Neuronal stem cell (in vitro differentiated cells): ENCODE data around the gene SPECC1.
"Not testable (repeated sequence)": the region's sequence is repeated elsewhere in the genome, so short reads cannot be mapped to it uniquely, and the experiment has no call there.

Experiments
- DNase-seq: peaks from one replicate; pipeline ENCODE4 v3.0.0-alpha.2; 2013; ENCODE audit warnings: low spot score
- H2AFZ ChIP-seq: one replicate; pipeline ENCODE4 v1.6.1; 2013; ENCODE audit warnings: mild to moderate bottlenecking, low read length, inconsistent platforms
- H2AK5ac ChIP-seq: 2 replicates; pipeline ENCODE4 v1.6.1; 2013; ENCODE audit warnings: low read depth, mild to moderate bottlenecking, inconsistent platforms, low read length, moderate library complexity, mixed read lengths
- H2BK120ac ChIP-seq: 2 replicates; pipeline ENCODE4 v1.6.1; 2013; ENCODE audit warnings: low read depth, mild to moderate bottlenecking, inconsistent platforms, low read length, moderate library complexity, mixed read lengths
- H2BK12ac ChIP-seq: one replicate; pipeline ENCODE4 v1.6.1; 2013; ENCODE audit warnings: low read length, inconsistent platforms
- H2BK15ac ChIP-seq: 2 replicates; pipeline ENCODE4 v1.6.1; 2013; ENCODE audit warnings: mild to moderate bottlenecking, low read length, inconsistent platforms, mixed read lengths
- H2BK5ac ChIP-seq: one replicate; pipeline ENCODE4 v1.6.1; 2013; ENCODE audit warnings: inconsistent platforms, mild to moderate bottlenecking, low read length, moderate library complexity
- H3K14ac ChIP-seq: one replicate; pipeline ENCODE4 v1.6.1; 2013; ENCODE audit warnings: low read length, inconsistent platforms
- H3K18ac ChIP-seq: 2 replicates; pipeline ENCODE4 v1.6.1; 2013; ENCODE audit warnings: low read length, inconsistent platforms
- H3K23ac ChIP-seq: 2 replicates; pipeline ENCODE4 v1.6.1; 2013; ENCODE audit warnings: low read depth, mild to moderate bottlenecking, mixed read lengths, low read length, inconsistent platforms; ENCODE audit not compliant: poor library complexity
- H3K27ac ChIP-seq: replicated peaks from 3 replicates; pipeline ENCODE4 v1.5.1; 2013; ENCODE audit warnings: low read length, inconsistent platforms
- H3K27me3 ChIP-seq, 3 experiments: 2 replicates each; pipeline ENCODE4 v1.6.1; 2013; ENCODE audit warnings: low read length in 3 of 3, mild to moderate bottlenecking in 2 of 3, inconsistent platforms in 1 of 3, low read depth in 1 of 3, mixed read lengths in 1 of 3, moderate library complexity in 1 of 3; ENCODE audit not compliant: control insufficient read depth in 3 of 3, insufficient read depth in 3 of 3
- H3K36me3 ChIP-seq, 2 donors: replicated peaks in 1 of 2; 2 replicates each; pipeline ENCODE4 v1.6.1; 2013; ENCODE audit warnings: low read length in 2 of 2; ENCODE audit not compliant: control insufficient read depth in 2 of 2, insufficient read depth in 2 of 2
- H3K4ac ChIP-seq: 2 replicates; pipeline ENCODE4 v1.6.1; 2013; ENCODE audit warnings: inconsistent platforms, mild to moderate bottlenecking, low read length, moderate library complexity
- H3K4me1 ChIP-seq, 2 donors: 1 replicate in 1 of 2; 2 replicates in 1 of 2; pipeline ENCODE4 v1.6.1; 2013; ENCODE audit warnings: low read length in 2 of 2, low read depth in 1 of 2; ENCODE audit not compliant: control insufficient read depth in 2 of 2, insufficient read depth in 1 of 2
- H3K4me2 ChIP-seq: one replicate; pipeline ENCODE4 v1.6.1; 2013; ENCODE audit warnings: mild to moderate bottlenecking, low read length, inconsistent platforms; ENCODE audit not compliant: insufficient read depth, poor library complexity, severe bottlenecking
- H3K4me3 ChIP-seq, 2 donors: 2 replicates each; pipeline ENCODE4 v1.5.1; 2013; ENCODE audit warnings: low read length in 2 of 2, mild to moderate bottlenecking in 2 of 2, inconsistent platforms in 1 of 2, moderate library complexity in 1 of 2
- H3K79me1 ChIP-seq: one replicate; pipeline ENCODE4 v1.6.1; 2013; ENCODE audit warnings: low read depth, mild to moderate bottlenecking, inconsistent platforms, low read length, moderate library complexity
- H3K9ac ChIP-seq: one replicate; pipeline ENCODE4 v1.6.1; 2013; ENCODE audit warnings: mild to moderate bottlenecking, low read depth, low read length, inconsistent platforms; ENCODE audit not compliant: poor library complexity
- H3K9me3 ChIP-seq, 2 donors: replicated peaks in 1 of 2; 2 replicates each; pipeline versions ENCODE3 to v1.6.1; 2013; ENCODE audit warnings: low read length in 2 of 2, mild to moderate bottlenecking in 2 of 2, inconsistent platforms in 1 of 2, low read depth in 1 of 2, mixed read lengths in 1 of 2, moderate library complexity in 1 of 2; ENCODE audit not compliant: control insufficient read depth in 2 of 2, insufficient read depth in 1 of 2
- H4K8ac ChIP-seq: one replicate; pipeline ENCODE4 v1.6.1; 2013; ENCODE audit warnings: low read depth, mild to moderate bottlenecking, inconsistent platforms, low read length, moderate library complexity
- H4K91ac ChIP-seq: one replicate; pipeline ENCODE4 v1.6.1; 2013; ENCODE audit warnings: low read length, low read depth, mild to moderate bottlenecking, inconsistent platforms; ENCODE audit not compliant: poor library complexity
- WGBS, 2 donors: extraction: QIAGEN DNeasy Blood & Tissue Kit; methylation state at CpG; one replicate each; pipeline ENCODE4 v1.1.7; 2013; ENCODE audit warnings: missing lambda C conversion rate in 2 of 2, mixed read lengths in 1 of 2; ENCODE audit not compliant: insufficient read length in 2 of 2, insufficient replicate concordance in 1 of 2; ENCODE audit errors: extremely low coverage in 2 of 2; 5-methylcytosine and 5-hydroxymethylcytosine counted together

The SPECC1 gene

GRCh38 chr17:20190605-20191004 is 181.4 kb downstream of the SPECC1 start:
- no peaks in the 10 kb centered on the region for H3K27me3 ChIP-seq
- peaks cover 8 to 16% of the 10 kb centered on the region in 2 donors for H3K4me1 ChIP-seq
- peaks cover 0 to 10% of the 10 kb centered on the region in 2 donors for H3K9me3 ChIP-seq
- H4K91ac ChIP-seq, result no peak overlapping the region
- no CpG with 5 or more reads among the region's 3 CpGs for WGBS, 2 donors
- peaks cover 1% of the 10 kb centered on the region for H3K79me1 ChIP-seq
- H2AFZ ChIP-seq, result no peak overlapping the region
- H2BK12ac ChIP-seq, result no peak overlapping the region
- H2AK5ac ChIP-seq, result no peak overlapping the region
- H2BK120ac ChIP-seq, result no peak overlapping the region
- H3K4ac ChIP-seq, result no peak overlapping the region
- H3K4me3 ChIP-seq, result no peak overlapping the region
- no peak overlapping the region for H3K23ac ChIP-seq
- H2BK15ac ChIP-seq, result no peak overlapping the region
- no peak overlapping the region for H4K8ac ChIP-seq
- H2BK5ac ChIP-seq, result no peak overlapping the region
- no peak overlapping the region for H3K27ac ChIP-seq
- no peak overlapping the region for H3K14ac ChIP-seq
- no peak overlapping the region for H3K9ac ChIP-seq
- H3K4me2 ChIP-seq, result no peak overlapping the region
- no peak overlapping the region for H3K18ac ChIP-seq
- no peaks in the 10 kb centered on the region for H3K36me3 ChIP-seq
- no peak for DNase-seq

DNA sequence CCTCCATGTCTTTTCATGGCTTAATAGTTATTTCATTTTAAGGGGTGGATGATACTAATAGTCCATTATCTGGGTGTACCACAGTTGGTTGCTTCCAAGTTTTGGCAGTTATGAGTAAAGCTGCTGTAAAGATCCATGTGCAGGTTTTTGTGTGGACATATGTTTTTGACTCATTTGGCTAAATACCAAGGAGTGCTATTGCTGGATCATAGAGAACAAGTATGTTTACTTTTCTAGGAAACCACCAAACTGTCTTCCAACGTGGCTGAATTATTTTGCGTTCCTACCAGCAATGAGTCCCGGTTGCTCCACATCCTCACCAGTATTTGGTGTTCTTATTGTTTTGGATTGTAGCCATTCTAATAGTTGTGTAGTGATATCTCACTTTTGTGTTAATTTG is 181.9 kb downstream of the SPECC1 start:
- Histone ChIP-seq H2BK12ac (no peak overlapping the region), H3K36me3 (no peaks in the 10 kb centered on the region), H3K4me3 (no peak overlapping the region), H3K9ac (no peak overlapping the region), H3K14ac (no peak overlapping the region), H2BK5ac (no peak overlapping the region), H3K4ac (no peak overlapping the region), H3K4me2 (no peak overlapping the region), H4K91ac (no peak overlapping the region), H2BK120ac (no peak overlapping the region), H2AFZ (no peak overlapping the region), H3K23ac (no peak overlapping the region), H3K18ac (no peak overlapping the region), H3K4me1 (peaks cover 8 to 16% of the 10 kb centered on the region in 2 donors), H4K8ac (no peak overlapping the region), H3K27ac (no peak overlapping the region), H2AK5ac (no peak overlapping the region), H3K9me3 (peaks cover 0 to 15% of the 10 kb centered on the region in 2 donors), H2BK15ac (no peak overlapping the region), H3K27me3 (no peaks in the 10 kb centered on the region), H3K79me1 (peaks cover 1% of the 10 kb centered on the region)
- DNase-seq, result no peak
- WGBS, 2 donors, result no CpG with 5 or more reads among the region's 3 CpGs

DNA sequence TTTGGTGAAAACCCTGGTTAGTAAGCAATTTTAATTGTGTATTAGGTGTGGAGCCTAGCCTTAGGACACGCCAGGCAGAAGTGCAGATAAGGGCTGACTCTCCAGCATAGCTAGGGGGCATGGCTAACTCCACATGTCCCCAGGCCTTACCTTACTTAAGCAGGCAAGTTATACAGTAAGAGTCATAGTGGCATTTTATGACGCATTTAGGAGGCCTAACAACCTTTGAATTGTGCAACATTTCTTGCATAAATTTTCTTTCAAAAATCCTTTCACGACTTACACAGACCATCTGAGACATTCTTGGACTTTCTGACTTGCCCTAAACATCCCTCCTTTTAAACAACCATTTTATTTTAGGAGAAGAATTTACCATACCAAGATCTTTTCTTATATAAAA is 187.1 kb downstream of the SPECC1 start:
- not testable (repeated sequence) for H2BK5ac ChIP-seq, H3K27me3 ChIP-seq, H3K14ac ChIP-seq, H3K9ac ChIP-seq, H2BK120ac ChIP-seq, H2AK5ac ChIP-seq, H4K8ac ChIP-seq, H2AFZ ChIP-seq, H3K4me1 ChIP-seq, H3K36me3 ChIP-seq, H3K27ac ChIP-seq, H4K91ac ChIP-seq, H3K79me1 ChIP-seq, H3K4ac ChIP-seq, H2BK12ac ChIP-seq, H2BK15ac ChIP-seq, H3K4me3 ChIP-seq, H3K4me2 ChIP-seq, DNase-seq, H3K18ac ChIP-seq, H3K23ac ChIP-seq
- no CpG with 5 or more reads among the region's 3 CpGs for WGBS, 2 donors
- H3K9me3 ChIP-seq, result peaks cover 0 to 39% of the 10 kb centered on the region in 2 donors

- no peaks in the 10 kb centered on the region for H3K36me3 ChIP-seq
- WGBS, 2 donors, result no CpG with 5 or more reads among the region's 5 CpGs
- H3K4me2 ChIP-seq, result no peak overlapping the region
- H2BK5ac ChIP-seq, result no peak overlapping the region
- no peaks in the 10 kb centered on the region for H3K27me3 ChIP-seq
- no peak overlapping the region for H3K18ac ChIP-seq
- H3K4ac ChIP-seq, result no peak overlapping the region
- no peak overlapping the region for H3K14ac ChIP-seq
- no peak overlapping the region for H4K8ac ChIP-seq
- no peak overlapping the region for H2AK5ac ChIP-seq
- no peak overlapping the region for H4K91ac ChIP-seq
- no peak overlapping the region for H3K4me3 ChIP-seq
- peaks cover 0 to 39% of the 10 kb centered on the region in 2 donors for H3K9me3 ChIP-seq
- no peak overlapping the region for H2BK15ac ChIP-seq
- peaks cover 3 to 5% of the 10 kb centered on the region in 2 donors for H3K4me1 ChIP-seq
- H2AFZ ChIP-seq, result no peak overlapping the region
- no peak overlapping the region for H2BK120ac ChIP-seq
- peaks cover 1% of the 10 kb centered on the region for H3K79me1 ChIP-seq
- DNase-seq, result no peak
- no peak overlapping the region for H2BK12ac ChIP-seq
- no peak overlapping the region for H3K27ac ChIP-seq
- no peak overlapping the region for H3K9ac ChIP-seq
- no peak overlapping the region for H3K23ac ChIP-seq
Measured at GRCh38 chr17:20197272-20197926, 188.2 kb downstream of the SPECC1 start.
